Stimulated activated CD8-positive, alpha-beta memory T cell treated with anti-CD3 and anti-CD28 coated beads, Interleukin-15, amount 100 ng/mL, for 1 hour (primary cell): ENCODE results near the gene SORL1-AS1.
A peak's percentile ranks its signal among the peaks of the same experiment; 100 is the strongest.

Experiments used
- DNase-seq: peaks from one replicate; pipeline ENCODE4 v3.0.0-alpha.2; 2020; ENCODE audit warnings: low read depth

Gene SORL1-AS1

GRCh38 chr11:121476379-121477032, 23.7 kb upstream of the SORL1-AS1 start:
- DNase-seq: no peak

- DNase-seq: no peak
These were observed 21.9 kb upstream of the SORL1-AS1 start for GRCh38 chr11:121474680-121475079.

- no peak for DNase-seq
These were observed 20.5 kb upstream of the SORL1-AS1 start for GRCh38 chr11:121473064-121473777.

- DNase-seq: no peak
These were observed 19.5 kb upstream of the SORL1-AS1 start for GRCh38 chr11:121472312-121472711.

- no peak for DNase-seq
These were observed 18.4 kb upstream of the SORL1-AS1 start for GRCh38 chr11:121471167-121471566.

- no peak for DNase-seq
These were observed 17.1 kb upstream of the SORL1-AS1 start for GRCh38 chr11:121469910-121470309.

GRCh38 chr11:121467965-121468364, 15.2 kb upstream of the SORL1-AS1 start:
- DNase-seq: no peak

- no peak for DNase-seq
These were observed 14.7 kb upstream of the SORL1-AS1 start for GRCh38 chr11:121467471-121467870.

- no peak for DNase-seq
These were observed 13.5 kb upstream of the SORL1-AS1 start for GRCh38 chr11:121466063-121466794.

GRCh38 chr11:121465709-121466062, 12.9 kb upstream of the SORL1-AS1 start:
- DNase-seq: no peak

GRCh38 chr11:121464352-121464946, 11.7 kb upstream of the SORL1-AS1 start:
- peak; percentile 44 for DNase-seq

GRCh38 chr11:121463689-121464335, 11.0 kb upstream of the SORL1-AS1 start:
- no peak for DNase-seq

GRCh38 chr11:121461843-121462242, 9.1 kb upstream of the SORL1-AS1 start:
- no peak for DNase-seq

GRCh38 chr11:121460941-121461514, 8.3 kb upstream of the SORL1-AS1 start:
- DNase-seq: no peak

GRCh38 chr11:121459413-121460017, 6.7 kb upstream of the SORL1-AS1 start:
- DNase-seq: no peak

- DNase-seq: no peak
These were observed 5.8 kb upstream of the SORL1-AS1 start for GRCh38 chr11:121458551-121458950.

- DNase-seq: no peak
These were observed 4.2 kb upstream of the SORL1-AS1 start for GRCh38 chr11:121456816-121457431.

GRCh38 chr11:121456151-121456550, 3.4 kb upstream of the SORL1-AS1 start:
- DNase-seq: no peak

GRCh38 chr11:121455115-121455514, 2.3 kb upstream of the SORL1-AS1 start:
- DNase-seq: no peak

GRCh38 chr11:121453589-121454299, 977 bp upstream of the SORL1-AS1 start:
- no peak for DNase-seq
